ENCODE measurements around the gene DSG2.
"Not testable (repeated sequence)": the region's sequence is repeated elsewhere in the genome, so short reads cannot be mapped to it uniquely, and the experiment has no call there.

DSG2 gene

DNA sequence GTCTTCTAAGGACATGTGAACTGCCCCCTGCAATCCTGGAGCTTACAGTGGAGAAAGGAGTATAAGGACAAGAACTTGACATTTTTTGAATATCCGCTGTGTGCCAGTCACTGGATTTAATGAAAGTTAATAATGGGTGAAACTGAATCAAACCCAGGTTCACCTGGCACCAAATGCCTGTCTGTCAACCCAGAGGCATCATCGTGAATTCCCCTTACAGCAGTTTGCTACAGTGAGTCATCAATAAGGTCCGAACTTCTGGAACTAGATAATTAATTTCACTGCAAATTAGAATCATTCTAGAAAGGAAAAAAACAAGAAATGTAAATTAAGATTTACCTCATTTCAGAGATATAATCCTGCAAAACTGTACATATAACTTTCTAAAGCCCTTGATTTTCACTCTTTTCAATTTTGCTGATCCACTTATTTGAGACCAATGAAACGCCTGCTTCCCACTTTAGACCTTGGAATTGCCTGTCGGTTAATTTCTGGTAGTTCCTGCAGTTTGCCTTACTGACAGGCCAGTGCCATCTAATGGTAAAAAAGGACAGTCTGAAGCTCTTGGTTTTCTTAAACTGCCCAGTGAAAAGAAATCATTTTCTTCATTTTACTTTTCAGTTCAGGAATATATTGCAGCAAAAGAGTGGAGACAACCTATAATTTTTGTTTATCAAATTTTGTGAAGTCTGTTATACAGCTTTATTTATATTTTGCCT is 8.2 kb downstream of the DSG2 start:
- in situ Hi-C loops (cut with HindIII; ENCODE audit: low sequenced_read_pairs), result no loop called here
- peak; percentile 43 for DNase-seq (ENCODE audit: low read depth, low spot score)
- TF ChIP-seq, protein P1, sequence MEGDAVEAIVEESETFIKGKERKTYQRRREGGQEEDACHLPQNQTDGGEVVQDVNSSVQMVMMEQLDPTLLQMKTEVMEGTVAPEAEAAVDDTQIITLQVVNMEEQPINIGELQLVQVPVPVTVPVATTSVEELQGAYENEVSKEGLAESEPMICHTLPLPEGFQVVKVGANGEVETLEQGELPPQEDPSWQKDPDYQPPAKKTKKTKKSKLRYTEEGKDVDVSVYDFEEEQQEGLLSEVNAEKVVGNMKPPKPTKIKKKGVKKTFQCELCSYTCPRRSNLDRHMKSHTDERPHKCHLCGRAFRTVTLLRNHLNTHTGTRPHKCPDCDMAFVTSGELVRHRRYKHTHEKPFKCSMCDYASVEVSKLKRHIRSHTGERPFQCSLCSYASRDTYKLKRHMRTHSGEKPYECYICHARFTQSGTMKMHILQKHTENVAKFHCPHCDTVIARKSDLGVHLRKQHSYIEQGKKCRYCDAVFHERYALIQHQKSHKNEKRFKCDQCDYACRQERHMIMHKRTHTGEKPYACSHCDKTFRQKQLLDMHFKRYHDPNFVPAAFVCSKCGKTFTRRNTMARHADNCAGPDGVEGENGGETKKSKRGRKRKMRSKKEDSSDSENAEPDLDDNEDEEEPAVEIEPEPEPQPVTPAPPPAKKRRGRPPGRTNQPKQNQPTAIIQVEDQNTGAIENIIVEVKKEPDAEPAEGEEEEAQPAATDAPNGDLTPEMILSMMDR (IDR thresholded peaks at IDR 0.05; ENCODE audit: low read depth, low read length), result peak; percentile 52
- H3K4me3 ChIP-seq (ENCODE audit: low read depth, low read length), result no peak overlapping the region

DNA sequence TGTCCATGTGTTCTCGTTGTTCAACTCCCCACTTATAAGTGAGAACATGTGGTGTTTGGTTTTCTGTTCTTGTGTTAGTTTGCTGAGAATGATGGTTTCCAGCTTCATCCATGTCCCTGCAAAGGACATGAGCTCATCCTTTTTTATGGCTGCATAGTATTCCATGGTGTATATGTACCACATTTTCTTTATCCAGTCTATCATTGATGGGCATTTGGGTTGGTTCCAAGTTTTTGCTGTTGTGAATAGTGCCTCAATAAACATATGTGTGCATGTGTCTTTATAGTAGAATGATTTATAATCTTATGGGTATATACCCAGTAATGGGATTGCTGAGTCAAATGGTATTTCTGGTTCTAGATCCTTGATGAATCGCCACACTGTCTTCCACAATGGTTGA is 9.1 kb downstream of the DSG2 start:
- in situ Hi-C loops (cut with HindIII; ENCODE audit: low sequenced_read_pairs); H3K4me3 ChIP-seq (ENCODE audit: low read depth, low read length); DNase-seq (ENCODE audit: low read depth, low spot score): not testable (repeated sequence)

DNA sequence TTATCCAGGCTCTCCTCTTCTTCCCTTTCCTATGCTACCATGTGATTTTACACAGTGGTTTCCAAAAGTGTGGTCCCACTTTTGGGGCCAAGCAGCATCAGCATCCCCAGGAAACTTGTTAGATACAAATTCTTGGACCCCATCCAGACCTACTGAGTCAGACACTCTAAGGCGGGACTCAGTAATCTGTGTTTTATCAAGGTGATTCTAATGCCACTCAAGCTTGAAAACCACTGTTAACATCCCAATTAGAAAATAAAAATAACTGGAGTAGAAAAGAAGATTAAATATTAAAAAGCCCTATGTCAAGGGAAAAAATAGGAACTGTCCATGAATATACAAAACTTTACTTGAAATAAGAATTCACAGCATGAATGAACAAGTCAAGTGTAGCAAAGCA is 10.8 kb downstream of the DSG2 start:
- in situ Hi-C loops (cut with HindIII; ENCODE audit: low sequenced_read_pairs), result no loop called here

DNA sequence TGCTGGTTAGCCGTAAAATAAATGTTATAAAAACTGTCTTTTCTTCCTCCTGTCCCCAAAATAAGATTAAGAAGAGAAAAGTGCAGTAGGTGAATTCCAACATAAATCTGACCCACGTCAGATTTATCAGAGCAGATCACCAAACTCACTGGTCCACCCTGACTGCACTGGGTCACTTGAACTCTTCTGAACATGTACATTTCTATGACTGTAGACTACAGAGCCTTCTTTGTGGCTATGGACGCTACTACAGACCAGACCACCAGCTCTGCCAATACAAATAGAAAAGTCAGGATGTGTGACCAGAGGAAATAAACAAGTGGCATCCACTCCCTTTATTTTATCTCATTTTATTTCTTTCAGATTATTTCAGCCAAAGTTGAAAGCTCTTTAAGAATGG is 11.6 kb downstream of the DSG2 start:
- H3K4me3 ChIP-seq (ENCODE audit: low read depth, low read length), result no peak overlapping the region
- TF ChIP-seq, protein P1 (IDR thresholded peaks at IDR 0.05; ENCODE audit: low read depth, low read length), result no peak
- DNase-seq (ENCODE audit: low read depth, low spot score), result no peak
- in situ Hi-C loops (cut with HindIII; ENCODE audit: low sequenced_read_pairs), result no loop called here

More for the DNA sequence above, 10.8 kb downstream of the DSG2 start:
- TF ChIP-seq, protein P1 (IDR thresholded peaks at IDR 0.05; ENCODE audit: low read depth, low read length), result no peak
- H3K4me3 ChIP-seq (ENCODE audit: low read depth, low read length), result no peak overlapping the region
- no peak for DNase-seq (ENCODE audit: low read depth, low spot score)

DNA sequence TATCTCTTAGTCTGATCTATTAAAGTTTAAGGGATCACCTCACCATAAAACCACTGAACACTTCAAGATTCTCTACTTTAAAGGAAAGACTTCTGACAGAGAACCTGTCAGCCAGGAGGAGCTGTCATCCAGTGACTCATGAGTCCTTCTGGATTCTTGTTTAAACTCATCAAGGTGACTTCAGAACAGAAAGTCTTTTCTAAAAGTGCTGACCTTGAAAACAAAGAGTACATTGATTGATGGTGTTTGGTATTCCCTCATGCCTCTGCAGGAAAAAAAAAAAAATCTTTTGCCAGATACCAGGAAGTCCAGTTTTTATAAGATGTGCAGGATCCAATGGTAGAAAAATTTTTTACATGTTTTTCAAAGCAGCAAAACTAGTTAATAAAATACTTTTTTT is 12.3 kb downstream of the DSG2 start:
- no peak overlapping the region for H3K4me3 ChIP-seq (ENCODE audit: low read depth, low read length)
- in situ Hi-C loops (cut with HindIII; ENCODE audit: low sequenced_read_pairs), result no loop called here
- TF ChIP-seq, protein P1 (IDR thresholded peaks at IDR 0.05; ENCODE audit: low read depth, low read length), result no peak
- DNase-seq (ENCODE audit: low read depth, low spot score), result no peak

DNA sequence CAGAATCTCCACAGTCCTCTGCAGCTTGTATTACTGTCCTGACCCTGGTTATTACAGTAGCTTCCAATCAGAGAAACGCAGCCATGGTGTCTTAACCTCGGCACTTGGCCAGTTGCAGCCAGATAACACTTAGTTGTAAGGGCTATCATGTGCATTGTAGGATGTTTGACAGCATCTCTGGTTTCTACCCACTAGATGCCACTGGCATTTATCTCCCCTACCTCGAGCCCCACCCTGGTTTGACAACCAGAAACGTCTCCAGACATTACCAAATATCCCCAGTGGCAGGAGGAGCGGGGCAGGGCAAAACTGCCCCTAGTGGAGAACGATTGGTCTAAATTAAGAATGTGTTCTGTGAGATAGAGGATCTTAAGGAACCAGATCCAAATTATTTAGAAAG is 13.1 kb downstream of the DSG2 start:
- TF ChIP-seq, protein P1 (IDR thresholded peaks at IDR 0.05; ENCODE audit: low read depth, low read length), result no peak
- H3K4me3 ChIP-seq (ENCODE audit: low read depth, low read length), result no peak overlapping the region
- no peak for DNase-seq (ENCODE audit: low read depth, low spot score)
- in situ Hi-C loops (cut with HindIII; ENCODE audit: low sequenced_read_pairs), result no loop called here

DNA sequence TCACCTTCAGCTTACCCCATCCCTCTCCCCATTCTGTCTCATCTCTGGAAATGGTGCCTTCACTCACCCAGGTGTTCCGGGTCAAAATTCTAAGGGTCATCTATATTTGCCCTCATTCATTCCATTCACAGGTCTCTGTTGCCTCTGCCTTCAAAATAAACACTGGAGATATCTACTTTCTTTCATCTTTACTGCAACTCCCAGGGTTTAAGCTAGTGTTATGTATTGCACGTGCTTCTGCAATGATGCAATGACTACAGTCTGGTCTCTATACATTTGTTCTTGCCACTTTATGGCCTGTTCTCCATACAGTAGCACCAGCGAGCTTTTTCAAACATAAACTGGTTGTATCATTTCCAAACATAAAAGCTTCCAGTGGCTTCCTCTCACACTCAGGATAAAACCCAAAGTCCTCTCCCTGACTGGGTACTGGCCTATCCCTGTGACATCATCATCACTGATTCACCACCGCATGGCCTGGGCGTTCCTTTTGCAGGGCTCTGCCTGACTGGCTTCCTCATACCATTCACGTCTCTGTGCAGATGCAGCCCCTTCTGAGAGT is 14.3 kb downstream of the DSG2 start:
- TF ChIP-seq, protein P1 (IDR thresholded peaks at IDR 0.05; ENCODE audit: low read depth, low read length), result no peak
- DNase-seq (ENCODE audit: low read depth, low spot score), result peak; percentile 62
- in situ Hi-C loops (cut with HindIII; ENCODE audit: low sequenced_read_pairs), result no loop called here
- no peak overlapping the region for H3K4me3 ChIP-seq (ENCODE audit: low read depth, low read length)

All from astrocyte of the spinal cord (primary cell).